DOHH2 (cell line): ENCODE measurements around the gene KAT6B.

Experiments used
- CTCF ChIP-seq: fragments of 200-600 bp; sonication (generic); IDR thresholded peaks from one replicate; pipeline ENCODE4 v1.5.1; 2014; ENCODE audit warnings: antibody characterized with exemption, mild to moderate bottlenecking, low read depth, low read length; ENCODE audit not compliant: poor library complexity, severe bottlenecking
- EZH2phosphoT487 ChIP-seq: fragments of 200-600 bp; sonication (generic); IDR thresholded peaks from 2 replicates; pipeline ENCODE4 v1.6.1; 2017; ENCODE audit warnings: borderline replicate concordance, mild to moderate bottlenecking, antibody characterized with exemption, low read length, moderate library complexity, mixed read lengths

DNA sequence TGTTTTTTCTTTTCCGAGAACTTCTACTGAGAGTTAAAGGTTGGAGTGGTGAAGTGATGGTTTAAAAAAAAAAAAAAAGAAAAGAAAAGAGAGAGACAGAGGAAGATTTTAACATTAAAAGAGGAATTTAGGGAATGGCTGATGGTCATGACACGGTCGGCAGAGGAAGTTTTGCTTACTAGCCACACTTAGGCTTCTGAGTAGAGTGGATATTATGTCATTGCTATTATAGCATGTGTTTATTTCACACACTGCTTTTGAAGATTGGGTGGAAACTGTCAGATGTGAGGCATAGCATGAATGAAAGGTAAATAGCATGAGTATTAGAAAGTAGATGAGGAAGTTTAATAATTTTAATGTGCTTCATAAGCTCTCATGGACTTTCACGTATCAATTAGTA lies 2.5 kb downstream of the KAT6B start:
- TF ChIP-seq CTCF (no peak), EZH2phosphoT487 (no peak)
